ENCODE results near the gene ADGRV1.

The ADGRV1 gene

GRCh38 chr5:90866333-90866732 is 307.7 kb downstream of the ADGRV1 start:
- H3K27ac ChIP-seq, result no peak overlapping the region
- TF ChIP-seq CTCF (IDR thresholded peaks at IDR 0.05) (peak; percentile 67), ZFX (IDR thresholded peaks at IDR 0.05; ENCODE audit: borderline replicate concordance) (no peak)

- no peak overlapping the region for H3K27ac ChIP-seq
- TF ChIP-seq CTCF (IDR thresholded peaks at IDR 0.05) (no peak), ZFX (IDR thresholded peaks at IDR 0.05; ENCODE audit: borderline replicate concordance) (no peak)
These were observed 308.5 kb downstream of the ADGRV1 start for GRCh38 chr5:90866915-90867731.

GRCh38 chr5:90868799-90869198 is 310.2 kb downstream of the ADGRV1 start:
- H3K27ac ChIP-seq, result no peak overlapping the region

GRCh38 chr5:90871391-90871991 is 312.9 kb downstream of the ADGRV1 start:
- no peak overlapping the region for H3K27ac ChIP-seq
- TF ChIP-seq ZFX (IDR thresholded peaks at IDR 0.05; ENCODE audit: borderline replicate concordance) (no peak), CTCF (IDR thresholded peaks at IDR 0.05) (no peak)

More at GRCh38 chr5:90868799-90869198, 310.2 kb downstream of the ADGRV1 start:
- no peak for TF ChIP-seq CTCF (IDR thresholded peaks at IDR 0.05)
- no peak for TF ChIP-seq ZFX (IDR thresholded peaks at IDR 0.05; ENCODE audit: borderline replicate concordance)

GRCh38 chr5:90873033-90873517 is 314.5 kb downstream of the ADGRV1 start:
- TF ChIP-seq ZFX (IDR thresholded peaks at IDR 0.05; ENCODE audit: borderline replicate concordance) (no peak), CTCF (IDR thresholded peaks at IDR 0.05) (no peak)
- H3K27ac ChIP-seq, result no peak overlapping the region

- no peak overlapping the region for H3K27ac ChIP-seq
- TF ChIP-seq ZFX (IDR thresholded peaks at IDR 0.05; ENCODE audit: borderline replicate concordance), result no peak
- TF ChIP-seq CTCF (IDR thresholded peaks at IDR 0.05), result no peak
These were observed 315.5 kb downstream of the ADGRV1 start for GRCh38 chr5:90874066-90874465.

GRCh38 chr5:90875456-90875855 is 316.9 kb downstream of the ADGRV1 start:
- H3K27ac ChIP-seq, result no peak overlapping the region
- TF ChIP-seq CTCF (IDR thresholded peaks at IDR 0.05) (no peak), ZFX (IDR thresholded peaks at IDR 0.05; ENCODE audit: borderline replicate concordance) (no peak)

All from 22Rv1 (cell line).